Panc1 (cell line): Measurements from ENCODE around the gene COA8.

Source experiments
- CTCF ChIP-seq: fragments of 450-650 bp; IDR thresholded peaks from 2 replicates; pipeline ENCODE4 v1.5.1; 2017; ENCODE audit warnings: mild to moderate bottlenecking
- POLR2AphosphoS5 ChIP-seq: IDR thresholded peaks from 2 replicates; pipeline ENCODE4 v1.6.1; 2012; ENCODE audit warnings: mild to moderate bottlenecking, low read depth, low read length, moderate library complexity
- REST ChIP-seq, 2 experiments: IDR thresholded peaks; 2 replicates each; pipeline ENCODE4 v1.6.1; 2011 to 2012; ENCODE audit warnings: low read depth in 2 of 2, control low read depth in 1 of 2, low read length in 1 of 2, mild to moderate bottlenecking in 1 of 2, moderate library complexity in 1 of 2; ENCODE audit not compliant: insufficient read depth in 1 of 2
- SIN3A ChIP-seq: IDR thresholded peaks from 2 replicates; pipeline ENCODE4 v1.6.1; 2012; ENCODE audit warnings: low read depth, mild to moderate bottlenecking, low read length, moderate library complexity, borderline replicate concordance; ENCODE audit not compliant: insufficient read depth
- TCF7L2 ChIP-seq: IDR thresholded peaks from 2 replicates; pipeline ENCODE4 v1.6.1; 2011; ENCODE audit warnings: mild to moderate bottlenecking, low read depth, low read length, inconsistent platforms

GRCh38 chr14:103521438-103521950 lies 41.3 kb upstream of the COA8 start:
- no peak; the same call in 1 of the 2 replicates for TF ChIP-seq CTCF
- no peak; the same call in 1 of the 2 replicates for TF ChIP-seq SIN3A
- TF ChIP-seq REST (IDR thresholded peaks at IDR 0.05; ENCODE audit: insufficient read depth in 1 of 2, low read depth in 2 of 2, low read length in 1 of 2) = no peak
- TF ChIP-seq POLR2AphosphoS5 = no peak
- TF ChIP-seq TCF7L2 = no peak
